Measurements from ENCODE around the gene TUBA3E.
"Not testable (repeated sequence)": the region's sequence is repeated elsewhere in the genome, so short reads cannot be mapped to it uniquely, and the experiment has no call there.

DNA sequence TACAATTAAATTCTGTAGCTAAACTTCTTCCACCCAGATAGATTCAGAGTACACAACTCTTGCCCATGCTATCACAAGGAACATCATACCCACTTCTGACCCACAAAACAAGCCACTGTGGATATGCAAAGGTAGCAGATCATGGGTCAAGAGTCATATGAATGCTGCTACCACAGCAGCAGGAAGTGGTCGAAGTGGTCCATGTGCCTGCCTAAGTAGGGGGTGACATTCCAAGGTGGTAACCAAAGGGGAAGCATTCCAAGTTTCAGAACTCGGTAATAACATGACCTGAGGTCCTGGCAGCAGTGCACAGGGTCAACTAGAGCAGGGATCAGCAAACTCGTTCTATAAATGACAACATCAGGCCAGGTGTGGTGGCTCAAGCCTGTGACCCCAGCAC, 5.8 kb downstream of the TUBA3E start:
- TF ChIP-seq, protein P1, sequence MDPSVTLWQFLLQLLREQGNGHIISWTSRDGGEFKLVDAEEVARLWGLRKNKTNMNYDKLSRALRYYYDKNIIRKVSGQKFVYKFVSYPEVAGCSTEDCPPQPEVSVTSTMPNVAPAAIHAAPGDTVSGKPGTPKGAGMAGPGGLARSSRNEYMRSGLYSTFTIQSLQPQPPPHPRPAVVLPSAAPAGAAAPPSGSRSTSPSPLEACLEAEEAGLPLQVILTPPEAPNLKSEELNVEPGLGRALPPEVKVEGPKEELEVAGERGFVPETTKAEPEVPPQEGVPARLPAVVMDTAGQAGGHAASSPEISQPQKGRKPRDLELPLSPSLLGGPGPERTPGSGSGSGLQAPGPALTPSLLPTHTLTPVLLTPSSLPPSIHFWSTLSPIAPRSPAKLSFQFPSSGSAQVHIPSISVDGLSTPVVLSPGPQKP (IDR thresholded peaks at IDR 0.05; ENCODE audit: low read depth, low read length) = not testable (repeated sequence)
- TF ChIP-seq, protein P2, sequence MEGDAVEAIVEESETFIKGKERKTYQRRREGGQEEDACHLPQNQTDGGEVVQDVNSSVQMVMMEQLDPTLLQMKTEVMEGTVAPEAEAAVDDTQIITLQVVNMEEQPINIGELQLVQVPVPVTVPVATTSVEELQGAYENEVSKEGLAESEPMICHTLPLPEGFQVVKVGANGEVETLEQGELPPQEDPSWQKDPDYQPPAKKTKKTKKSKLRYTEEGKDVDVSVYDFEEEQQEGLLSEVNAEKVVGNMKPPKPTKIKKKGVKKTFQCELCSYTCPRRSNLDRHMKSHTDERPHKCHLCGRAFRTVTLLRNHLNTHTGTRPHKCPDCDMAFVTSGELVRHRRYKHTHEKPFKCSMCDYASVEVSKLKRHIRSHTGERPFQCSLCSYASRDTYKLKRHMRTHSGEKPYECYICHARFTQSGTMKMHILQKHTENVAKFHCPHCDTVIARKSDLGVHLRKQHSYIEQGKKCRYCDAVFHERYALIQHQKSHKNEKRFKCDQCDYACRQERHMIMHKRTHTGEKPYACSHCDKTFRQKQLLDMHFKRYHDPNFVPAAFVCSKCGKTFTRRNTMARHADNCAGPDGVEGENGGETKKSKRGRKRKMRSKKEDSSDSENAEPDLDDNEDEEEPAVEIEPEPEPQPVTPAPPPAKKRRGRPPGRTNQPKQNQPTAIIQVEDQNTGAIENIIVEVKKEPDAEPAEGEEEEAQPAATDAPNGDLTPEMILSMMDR (IDR thresholded peaks at IDR 0.05) = not testable (repeated sequence)
- TF ChIP-seq ESRRA (IDR thresholded peaks at IDR 0.05; ENCODE audit: borderline replicate concordance, low read length); POLR2A (IDR thresholded peaks at IDR 0.05; ENCODE audit: low read length); EP300 (IDR thresholded peaks at IDR 0.05); RAD21 (conservative IDR thresholded peaks at IDR 0.05 in 1 of 2, IDR thresholded peaks at IDR 0.05 in 1 of 2); SMC3 (IDR thresholded peaks at IDR 0.05); NR3C1 (IDR thresholded peaks at IDR 0.05); CBX8 (IDR thresholded peaks at IDR 0.05); CEBPB (IDR thresholded peaks at IDR 0.05); KDM1A (IDR thresholded peaks at IDR 0.05; ENCODE audit: low read depth); MAFK (IDR thresholded peaks at IDR 0.05; ENCODE audit: partially characterized antibody): not testable (repeated sequence)
- TF ChIP-seq, protein P3, sequence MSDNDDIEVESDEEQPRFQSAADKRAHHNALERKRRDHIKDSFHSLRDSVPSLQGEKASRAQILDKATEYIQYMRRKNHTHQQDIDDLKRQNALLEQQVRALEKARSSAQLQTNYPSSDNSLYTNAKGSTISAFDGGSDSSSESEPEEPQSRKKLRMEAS (IDR thresholded peaks at IDR 0.05) = not testable (repeated sequence)

All from A549 (cell line).